ENCODE measurements around the gene TRAPPC12. TPM values are rescaled to one million over a fixed set of nuclear protein-coding genes. Genes with fewer than 3 reads are reported as not detected.
"Not testable (repeated sequence)": the region's sequence is repeated elsewhere in the genome, so short reads cannot be mapped to it uniquely, and the experiment has no call there.

The TRAPPC12 gene
- total RNA-seq, 2 experiments from 2014 or later: 60.0 to 73.1 TPM

DNA sequence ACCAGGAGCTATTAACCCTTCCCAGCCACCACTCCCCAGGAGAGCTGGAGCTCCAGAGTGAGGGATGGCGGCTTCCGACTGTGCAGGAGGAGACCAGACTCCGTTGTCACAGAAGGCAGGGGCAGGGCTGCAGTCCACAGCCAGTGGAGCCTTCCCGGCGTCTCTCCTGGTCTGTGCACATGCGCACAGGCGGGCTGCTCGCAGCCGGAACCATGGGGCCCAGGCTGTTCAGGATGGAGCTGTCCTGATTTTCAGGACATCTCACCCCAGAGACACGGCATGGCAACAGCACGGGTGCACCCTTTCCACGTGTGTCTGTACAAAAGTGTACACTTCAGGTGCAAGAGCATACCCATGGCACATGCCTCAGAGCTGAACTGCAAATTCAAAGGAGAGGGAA lies 30.7 kb upstream of the TRAPPC12 start:
- peaks cover 54% of the 10 kb centered on the region for H3K36me3 Mint-ChIP-seq (ENCODE audit: low read depth)
- CTCF ChIA-PET: interaction anchor here (0.6 kb wide), 1 partner anchor 134 kb away, joined by 3 read pairs; no protein-coding TSS in a partner anchor
- no peak for DNase-seq

DNA sequence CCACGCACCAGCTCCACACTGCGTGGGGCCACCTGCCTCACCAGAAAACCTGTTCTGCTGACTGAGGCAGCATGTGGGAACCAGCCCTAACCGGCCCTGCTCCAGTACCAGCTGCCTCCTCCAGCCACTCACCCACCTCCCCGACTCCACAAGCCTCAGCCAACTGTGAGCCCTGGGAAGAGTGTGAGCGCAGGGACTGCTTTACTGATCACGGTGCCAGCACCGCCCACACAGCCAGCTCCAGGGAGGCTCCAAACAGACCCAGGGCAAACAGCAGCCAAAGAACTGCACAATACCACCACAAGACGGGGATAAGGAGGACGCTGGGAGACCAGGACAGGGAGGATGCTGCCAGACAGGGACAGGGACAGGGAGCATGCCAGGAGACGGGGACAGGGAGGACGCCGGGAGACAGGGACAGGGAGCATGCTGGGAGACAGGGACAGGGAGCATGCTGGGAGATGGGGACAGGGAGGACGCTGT lies 30.2 kb upstream of the TRAPPC12 start:
- H3K36me3 Mint-ChIP-seq (ENCODE audit: low read depth): peaks cover 58% of the 10 kb centered on the region
- DNase-seq: no peak
- intact Hi-C loops (cut with DNase I, micrococcal nuclease): no loop called here
- ATAC-seq: no peak
- peaks cover 13% of the 10 kb centered on the region for H3K9me3 Mint-ChIP-seq (ENCODE audit: low read depth)
- H3K27ac Mint-ChIP-seq: no peak overlapping the region
- CTCF ChIA-PET: interaction anchor here (0.6 kb wide), 1 partner anchor 134 kb away, joined by 3 read pairs; no protein-coding TSS in a partner anchor
- POLR2A ChIA-PET: no interaction called here
- H3K4me3 Mint-ChIP-seq: no peak overlapping the region
- no peaks in the 10 kb centered on the region for H3K27me3 Mint-ChIP-seq
- no peaks in the 10 kb centered on the region for H3K4me1 Mint-ChIP-seq

More for the DNA sequence above, 30.7 kb upstream of the TRAPPC12 start:
- no peak for ATAC-seq
- Mint-ChIP-seq H3K4me3 (no peak overlapping the region), H3K27me3 (no peaks in the 10 kb centered on the region), H3K9me3 (ENCODE audit: low read depth) (peaks cover 13% of the 10 kb centered on the region), H3K4me1 (no peaks in the 10 kb centered on the region), H3K27ac (no peak overlapping the region)
- intact Hi-C loops (cut with DNase I, micrococcal nuclease): no loop called here
- POLR2A ChIA-PET: no interaction called here

DNA sequence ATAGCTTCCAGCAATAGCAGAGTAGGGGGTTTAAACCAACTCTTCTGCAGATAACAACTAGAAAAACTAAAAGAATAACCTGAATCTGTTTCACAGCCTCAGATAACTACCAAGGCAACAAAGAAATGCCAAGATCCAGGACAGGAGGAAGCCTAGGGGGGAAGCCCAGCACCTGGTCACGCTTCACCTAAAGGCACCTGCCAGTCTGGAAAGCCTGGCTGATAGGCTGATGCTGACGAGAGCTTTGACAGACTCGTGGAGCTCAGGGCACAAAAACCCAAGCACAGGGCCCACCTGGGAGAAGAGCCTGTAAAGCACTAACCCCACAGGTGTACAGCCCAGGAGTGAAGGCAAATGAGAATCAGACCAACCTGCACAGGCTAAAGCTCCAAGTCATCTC lies 24.5 kb upstream of the TRAPPC12 start:
- intact Hi-C loops (cut with DNase I, micrococcal nuclease): no loop called here
- peaks cover 13% of the 10 kb centered on the region for H3K4me1 Mint-ChIP-seq
- no peak for DNase-seq
- H3K9me3 Mint-ChIP-seq (ENCODE audit: low read depth): peaks cover 13% of the 10 kb centered on the region
- no peaks in the 10 kb centered on the region for H3K27me3 Mint-ChIP-seq
- CTCF ChIA-PET: no interaction called here
- ATAC-seq: no peak
- H3K4me3 Mint-ChIP-seq: no peak overlapping the region
- H3K27ac Mint-ChIP-seq: no peak overlapping the region
- peaks cover 34% of the 10 kb centered on the region for H3K36me3 Mint-ChIP-seq (ENCODE audit: low read depth)
- POLR2A ChIA-PET: no interaction called here

DNA sequence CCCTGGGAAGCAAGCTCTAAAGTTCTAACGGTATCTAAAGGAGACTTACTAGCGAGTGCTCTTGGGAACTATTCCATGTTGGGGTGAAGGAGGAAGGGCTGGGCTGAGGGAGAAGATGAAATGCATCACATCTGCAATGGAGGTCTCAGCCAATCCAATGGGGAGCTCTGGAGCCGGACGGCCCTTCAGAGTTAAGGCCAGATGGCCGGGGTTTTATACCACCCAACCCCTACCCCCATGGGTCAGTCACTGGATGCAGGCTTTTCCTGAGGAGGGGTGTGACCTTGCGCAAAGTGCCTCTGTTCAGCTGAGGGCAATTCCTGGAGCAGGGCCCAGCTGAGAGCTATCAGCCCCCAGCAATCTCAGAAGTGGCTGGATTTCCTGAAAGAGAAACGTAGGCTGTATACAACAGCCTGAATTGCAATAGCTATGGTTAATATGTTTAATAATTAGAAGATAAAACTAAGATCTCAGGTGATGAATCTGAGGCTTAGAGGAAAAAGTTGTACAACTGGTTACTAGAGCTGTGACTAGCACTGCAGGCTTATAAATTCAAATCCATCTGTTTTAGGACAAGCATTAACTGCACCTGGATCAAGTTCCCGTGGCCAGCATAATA lies 23.4 kb upstream of the TRAPPC12 start:
- POLR2A ChIA-PET: no interaction called here

DNA sequence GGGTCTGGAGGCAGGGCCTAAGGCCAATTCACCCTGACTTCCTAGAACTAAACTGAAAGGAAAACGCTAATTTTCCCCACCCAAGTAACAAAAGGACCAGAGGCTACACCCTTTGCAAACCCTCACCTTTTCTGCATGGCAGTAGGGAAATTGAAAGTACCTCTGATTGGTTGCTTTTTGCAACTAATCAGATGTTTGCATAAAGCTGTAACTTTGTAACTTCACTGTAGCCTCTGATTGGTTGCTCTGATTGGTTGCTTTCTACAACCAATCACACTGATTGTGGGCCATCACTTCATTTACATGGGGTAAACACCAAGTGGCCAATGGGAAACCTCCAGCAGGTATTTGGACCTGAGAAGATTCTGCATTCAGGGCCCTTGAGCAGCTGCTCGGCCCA lies 22.7 kb upstream of the TRAPPC12 start:
- intact Hi-C loops (cut with DNase I, micrococcal nuclease): no loop called here
- POLR2A ChIA-PET: no interaction called here

More for the DNA sequence above, 23.4 kb upstream of the TRAPPC12 start:
- H3K9me3 Mint-ChIP-seq (ENCODE audit: low read depth): peaks cover 6% of the 10 kb centered on the region
- peaks cover 24% of the 10 kb centered on the region for H3K36me3 Mint-ChIP-seq (ENCODE audit: low read depth)
- no peak for ATAC-seq
- no peak for DNase-seq
- H3K27ac Mint-ChIP-seq: no peak overlapping the region
- CTCF ChIA-PET: interaction anchor here (0.9 kb wide), 1 partner anchor 296 kb away, joined by 3 read pairs; no protein-coding TSS in a partner anchor
- H3K4me1 Mint-ChIP-seq: peaks cover 13% of the 10 kb centered on the region
- no peaks in the 10 kb centered on the region for H3K27me3 Mint-ChIP-seq
- H3K4me3 Mint-ChIP-seq: no peak overlapping the region
- intact Hi-C loops (cut with DNase I, micrococcal nuclease): no loop called here

DNA sequence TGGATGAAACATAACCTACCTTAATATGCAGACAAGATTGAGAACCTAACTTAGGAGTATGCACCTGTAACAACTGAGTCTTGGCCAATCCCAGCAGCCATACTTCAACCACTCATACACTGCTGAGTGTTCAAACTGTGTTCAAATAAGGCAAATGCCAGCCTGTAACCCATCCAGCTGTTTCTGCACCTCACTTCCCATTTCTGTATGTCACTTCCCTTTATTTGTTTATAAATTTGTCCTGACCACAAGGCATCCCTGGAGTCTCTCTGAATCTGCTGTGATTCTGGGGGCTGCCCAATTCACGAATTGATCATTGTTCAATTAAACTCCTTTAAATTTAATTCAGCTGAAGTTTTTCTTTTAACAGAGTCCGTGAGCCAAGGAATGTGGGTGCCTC lies 22.0 kb upstream of the TRAPPC12 start:
- POLR2A ChIA-PET; ATAC-seq; H3K9me3 Mint-ChIP-seq (ENCODE audit: low read depth); intact Hi-C loops (cut with DNase I, micrococcal nuclease); H3K27me3 Mint-ChIP-seq; H3K4me3 Mint-ChIP-seq; DNase-seq; CTCF ChIA-PET; H3K27ac Mint-ChIP-seq: not testable (repeated sequence)
- H3K4me1 Mint-ChIP-seq: peaks cover 21% of the 10 kb centered on the region
- H3K36me3 Mint-ChIP-seq (ENCODE audit: low read depth): peaks cover 14% of the 10 kb centered on the region

More for the DNA sequence above, 22.7 kb upstream of the TRAPPC12 start:
- H3K36me3 Mint-ChIP-seq (ENCODE audit: low read depth): peaks cover 18% of the 10 kb centered on the region
- H3K4me1 Mint-ChIP-seq: peaks cover 16% of the 10 kb centered on the region
- no peaks in the 10 kb centered on the region for H3K27me3 Mint-ChIP-seq
- ATAC-seq: no peak
- CTCF ChIA-PET: interaction anchor here (0.9 kb wide), 1 partner anchor 295 kb away, joined by 3 read pairs; no protein-coding TSS in a partner anchor
- H3K27ac Mint-ChIP-seq: no peak overlapping the region
- no peak for DNase-seq
- H3K9me3 Mint-ChIP-seq (ENCODE audit: low read depth): peaks cover 6% of the 10 kb centered on the region
- H3K4me3 Mint-ChIP-seq: no peak overlapping the region

DNA sequence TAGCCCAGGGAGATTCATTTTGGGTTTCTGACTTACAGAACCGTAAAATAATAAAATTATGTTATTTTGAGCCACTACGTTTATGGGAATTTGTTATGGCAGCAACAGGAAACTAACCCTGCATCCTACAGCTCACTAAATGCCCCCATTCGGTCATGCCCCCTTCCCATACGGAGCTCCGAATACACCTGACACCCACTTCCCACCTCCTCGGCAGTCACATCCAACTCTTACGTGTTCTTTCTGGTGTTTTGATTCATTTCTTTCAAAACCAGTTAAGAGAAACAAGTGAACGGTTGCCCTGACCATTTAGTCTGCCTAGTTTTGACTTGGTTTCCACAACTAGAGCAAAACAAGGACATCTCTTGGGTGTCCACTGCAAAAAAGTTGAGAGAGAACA lies 21.6 kb upstream of the TRAPPC12 start:
- Mint-ChIP-seq H3K27me3 (no peaks in the 10 kb centered on the region), H3K9me3 (ENCODE audit: low read depth) (no peaks in the 10 kb centered on the region), H3K36me3 (ENCODE audit: low read depth) (peaks cover 9% of the 10 kb centered on the region), H3K27ac (no peak overlapping the region), H3K4me3 (no peak overlapping the region), H3K4me1 (peaks cover 23% of the 10 kb centered on the region)
- no peak for ATAC-seq
- intact Hi-C loops (cut with DNase I, micrococcal nuclease): no loop called here
- no peak for DNase-seq
- CTCF ChIA-PET: no interaction called here
- POLR2A ChIA-PET: no interaction called here

DNA sequence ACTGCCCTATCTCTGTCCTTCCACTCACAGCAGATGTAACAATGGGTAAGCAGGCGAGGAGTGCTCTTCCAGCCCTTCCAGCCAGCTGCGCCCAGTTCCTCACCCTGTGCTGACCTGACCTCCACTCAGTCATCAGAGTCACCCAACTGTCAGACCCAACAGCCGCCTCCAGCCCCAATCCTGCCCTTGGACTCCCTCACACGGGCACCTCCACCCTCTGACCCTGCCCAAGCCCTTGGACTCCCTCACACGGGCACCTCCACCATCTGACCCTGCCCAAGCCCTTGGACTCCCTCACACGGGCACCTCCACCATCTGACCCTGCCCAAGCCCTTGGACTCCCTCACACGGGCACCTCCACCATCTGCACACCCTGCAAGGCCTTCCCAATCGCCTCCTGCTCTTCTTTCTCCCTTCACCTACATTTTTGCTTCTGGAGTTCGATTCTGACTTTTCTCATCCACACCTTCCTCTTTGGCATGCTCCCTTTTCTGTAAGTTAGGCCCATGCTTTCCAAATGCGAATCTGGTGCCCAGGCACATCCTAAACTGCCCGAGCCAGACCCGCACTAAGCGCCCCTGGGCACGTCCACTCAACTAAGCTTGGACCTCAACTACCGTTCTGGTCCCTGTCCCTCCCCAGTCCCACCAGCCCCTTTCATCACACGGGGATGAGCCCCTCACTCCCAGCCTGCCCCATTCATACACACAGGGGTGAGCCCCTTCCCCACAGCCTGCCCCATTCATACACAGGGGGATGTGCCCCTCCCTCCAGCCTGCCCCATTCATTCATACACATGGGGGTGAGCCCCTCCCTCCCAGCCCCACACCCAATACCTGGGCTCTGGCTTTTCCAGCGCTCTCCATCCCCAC lies 17.7 kb upstream of the TRAPPC12 start:
- H3K4me1 Mint-ChIP-seq: peaks cover 31% of the 10 kb centered on the region
- DNase-seq (no peak), ATAC-seq (no peak)
- peaks cover 2% of the 10 kb centered on the region for H3K36me3 Mint-ChIP-seq (ENCODE audit: low read depth)
- CTCF ChIA-PET: no interaction called here
- no peaks in the 10 kb centered on the region for H3K9me3 Mint-ChIP-seq (ENCODE audit: low read depth)
- intact Hi-C loops (cut with DNase I, micrococcal nuclease): no loop called here
- H3K4me3 Mint-ChIP-seq: no peak overlapping the region
- H3K27me3 Mint-ChIP-seq: no peaks in the 10 kb centered on the region
- H3K27ac Mint-ChIP-seq: no peak overlapping the region
- POLR2A ChIA-PET: no interaction called here

DNA sequence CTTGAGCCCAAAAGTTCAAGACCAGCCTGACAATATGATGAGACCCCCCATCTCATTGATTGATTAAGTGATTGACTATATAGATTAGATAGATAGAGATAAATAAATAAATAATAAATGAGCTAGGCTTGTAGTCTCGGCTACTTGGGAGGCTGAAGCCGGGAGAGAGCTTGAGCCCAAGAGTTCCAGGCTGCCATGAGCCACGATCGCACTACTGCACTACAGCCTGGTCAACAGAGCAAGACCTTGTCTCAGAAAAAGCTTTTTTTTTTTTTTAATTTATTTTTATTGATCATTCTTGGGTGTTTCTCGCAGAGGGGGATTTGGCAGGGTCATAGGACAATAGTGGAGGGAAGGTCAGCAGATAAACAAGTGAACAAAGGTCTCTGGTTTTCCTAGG lies 14.3 kb upstream of the TRAPPC12 start:
- ATAC-seq (no peak), DNase-seq (no peak)
- Mint-ChIP-seq H3K4me3 (no peak overlapping the region), H3K27me3 (no peaks in the 10 kb centered on the region), H3K4me1 (peaks cover 23% of the 10 kb centered on the region), H3K9me3 (ENCODE audit: low read depth) (no peaks in the 10 kb centered on the region), H3K36me3 (ENCODE audit: low read depth) (peaks cover 14% of the 10 kb centered on the region), H3K27ac (no peak overlapping the region)
- POLR2A ChIA-PET: interaction anchor here (0.6 kb wide), 1 partner anchor 194 kb away, joined by 7 read pairs; no protein-coding TSS in a partner anchor
- CTCF ChIA-PET: no interaction called here
- intact Hi-C loops (cut with DNase I, micrococcal nuclease): no loop called here

DNA sequence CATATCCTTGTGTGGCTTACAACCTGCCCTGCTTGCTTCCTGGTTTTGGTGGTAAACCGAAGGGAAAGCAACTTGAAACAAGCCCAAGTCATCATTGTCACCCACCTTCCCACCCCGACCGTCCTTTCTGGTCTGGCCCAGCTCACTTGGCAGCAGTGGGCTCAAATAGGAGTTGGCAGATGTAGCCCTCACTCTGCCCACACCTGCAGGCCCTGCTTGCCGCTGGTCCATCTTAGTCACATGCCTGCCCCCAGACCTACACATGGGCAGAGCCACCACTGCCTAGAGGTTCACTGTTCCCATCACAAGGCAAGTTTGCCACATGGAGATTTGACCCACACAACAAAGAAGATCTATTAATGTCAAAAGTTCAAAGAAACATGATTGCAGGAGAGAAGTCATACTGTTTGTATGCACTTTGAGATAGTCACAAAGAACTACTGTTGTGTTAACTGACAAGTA lies 11.2 kb upstream of the TRAPPC12 start:
- no peak overlapping the region for H3K27ac Mint-ChIP-seq
- H3K36me3 Mint-ChIP-seq (ENCODE audit: low read depth): peaks cover 14% of the 10 kb centered on the region
- intact Hi-C loops (cut with DNase I, micrococcal nuclease): no loop called here
- DNase-seq (no peak), ATAC-seq (no peak)
- POLR2A ChIA-PET: no interaction called here
- H3K4me3 Mint-ChIP-seq: no peak overlapping the region
- no peaks in the 10 kb centered on the region for H3K9me3 Mint-ChIP-seq (ENCODE audit: low read depth)
- no peaks in the 10 kb centered on the region for H3K27me3 Mint-ChIP-seq
- CTCF ChIA-PET: no interaction called here
- H3K4me1 Mint-ChIP-seq: peaks cover 10% of the 10 kb centered on the region

DNA sequence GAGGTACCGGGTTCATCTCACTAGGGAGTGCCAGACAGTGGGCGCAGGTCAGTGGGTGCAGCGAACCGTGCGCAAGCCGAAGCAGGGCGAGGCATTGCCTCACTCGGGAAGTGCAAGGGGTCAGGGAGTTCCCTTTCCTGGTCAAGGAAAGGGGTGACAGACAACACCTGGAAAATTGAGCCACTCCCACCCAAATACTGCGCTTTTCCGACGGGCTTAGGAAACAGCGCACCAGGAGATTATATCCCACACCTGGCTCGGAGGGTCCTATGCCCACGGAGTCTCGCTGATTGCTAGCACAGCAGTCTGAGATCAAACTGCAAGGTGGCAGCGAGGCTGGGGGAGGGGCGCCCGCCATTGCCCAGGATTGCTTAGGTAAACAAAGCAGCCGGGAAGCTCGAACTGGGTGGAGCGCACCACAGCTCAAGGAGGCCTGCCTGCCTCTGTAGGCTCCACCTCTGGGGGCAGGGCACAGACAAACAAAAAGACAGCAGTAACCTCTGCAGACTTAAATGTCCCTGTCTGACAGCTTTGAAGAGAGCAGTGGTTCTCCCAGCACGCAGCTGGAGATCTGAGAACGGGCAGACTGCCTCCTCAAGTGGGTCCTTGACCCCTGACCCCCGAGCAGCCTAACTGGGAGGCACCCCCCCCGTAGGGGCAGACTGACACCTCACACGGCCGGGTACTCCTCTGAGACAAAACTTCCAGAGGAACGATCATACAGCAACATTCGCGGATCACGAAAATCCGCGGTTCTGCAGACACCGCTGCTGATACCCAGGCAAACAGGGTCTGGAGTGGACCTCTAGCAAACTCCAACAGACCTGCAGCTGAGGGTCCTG lies 9.9 kb upstream of the TRAPPC12 start:
- intact Hi-C loops (cut with DNase I, micrococcal nuclease); H3K27me3 Mint-ChIP-seq; POLR2A ChIA-PET; H3K4me3 Mint-ChIP-seq; H3K4me1 Mint-ChIP-seq; ATAC-seq; H3K9me3 Mint-ChIP-seq (ENCODE audit: low read depth); DNase-seq; H3K27ac Mint-ChIP-seq; CTCF ChIA-PET: not testable (repeated sequence)
- peaks cover 12% of the 10 kb centered on the region for H3K36me3 Mint-ChIP-seq (ENCODE audit: low read depth)

All from activated CD4-positive, alpha-beta T cell treated with anti-CD3 and anti-CD28 coated beads for 36 hours (primary cell).